Myometrial cell (primary cell): ENCODE data around the gene MS4A10. TPM values are rescaled to one million over a fixed set of nuclear protein-coding genes. Genes with fewer than 3 reads are reported as not detected.

Source experiments
- total RNA-seq: library from RNA; depleted of rRNA; stranded (reverse); fragments of >200 nt; gene quantifications from 2 replicates; pipeline ENCODE4 v1.2.3, GENCODE V29; 2015

Gene MS4A10
- total RNA-seq = not detected in 2 replicates

DNA sequence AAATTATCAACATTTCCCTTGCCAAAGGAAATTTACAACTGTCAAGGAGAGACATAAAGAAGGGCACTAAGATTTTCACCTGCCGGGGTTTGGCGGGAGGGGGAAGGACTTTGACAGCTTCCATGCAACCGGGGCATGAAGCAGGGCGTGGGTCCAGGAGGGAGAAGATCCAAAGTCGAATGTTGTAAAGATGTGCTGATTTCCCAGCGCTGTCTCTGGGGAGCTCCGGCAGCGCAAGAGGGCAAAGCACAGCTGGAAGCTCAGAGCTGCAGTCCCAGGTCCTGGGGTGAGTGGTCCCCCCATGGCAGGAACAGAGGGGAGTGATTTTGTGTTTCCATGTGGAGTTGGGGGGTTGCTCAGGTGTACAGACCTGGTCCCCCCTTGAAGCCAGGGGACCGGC, at the start of gene MS4A10:
Gene MS4A10, plus strand, starts transcription at position 198 of the 400 bp plus-strand sequence. CDS start 5,003 bp downstream, outside the sequence.

DNA sequence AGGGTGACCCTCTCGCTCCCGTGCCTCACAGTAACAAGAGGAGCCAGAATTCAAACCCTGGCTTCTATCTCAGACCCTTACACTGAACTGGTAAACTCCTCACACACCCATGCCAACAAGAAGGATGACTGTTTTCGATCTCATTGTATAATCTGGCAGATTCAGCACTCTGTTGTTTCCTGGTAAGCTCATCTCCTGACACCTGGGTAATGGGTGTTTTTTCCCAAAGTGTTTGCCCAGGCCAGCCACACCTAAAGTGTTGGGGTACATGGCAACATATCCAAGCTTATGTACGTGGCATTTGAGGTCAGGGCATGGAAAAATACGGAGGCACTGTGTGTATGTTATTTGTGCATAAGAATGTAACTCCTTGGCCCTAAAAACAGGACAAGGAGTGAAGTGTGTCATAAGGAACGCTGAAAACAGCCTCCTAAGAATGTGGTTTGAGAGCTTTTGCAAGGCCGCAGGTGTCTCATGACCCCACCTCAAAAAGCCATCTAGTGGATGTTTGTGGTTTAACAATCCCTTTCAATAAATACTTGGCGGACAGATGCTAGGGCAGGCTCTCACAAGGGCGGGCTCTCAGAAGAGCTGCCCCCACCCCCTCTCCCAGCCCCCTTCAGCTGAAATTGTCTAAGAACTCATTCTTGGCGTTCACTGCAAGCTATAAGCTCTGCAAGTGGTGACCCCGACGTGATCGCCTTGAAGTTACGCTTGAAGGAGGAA, 28.7 kb upstream of the MS4A10 start, which contains the start of gene MS4A15:
Gene MS4A15, plus strand, starts transcription at position 561 of the 726 bp plus-strand sequence. CDS start 6,867 bp downstream, outside the sequence.

DNA sequence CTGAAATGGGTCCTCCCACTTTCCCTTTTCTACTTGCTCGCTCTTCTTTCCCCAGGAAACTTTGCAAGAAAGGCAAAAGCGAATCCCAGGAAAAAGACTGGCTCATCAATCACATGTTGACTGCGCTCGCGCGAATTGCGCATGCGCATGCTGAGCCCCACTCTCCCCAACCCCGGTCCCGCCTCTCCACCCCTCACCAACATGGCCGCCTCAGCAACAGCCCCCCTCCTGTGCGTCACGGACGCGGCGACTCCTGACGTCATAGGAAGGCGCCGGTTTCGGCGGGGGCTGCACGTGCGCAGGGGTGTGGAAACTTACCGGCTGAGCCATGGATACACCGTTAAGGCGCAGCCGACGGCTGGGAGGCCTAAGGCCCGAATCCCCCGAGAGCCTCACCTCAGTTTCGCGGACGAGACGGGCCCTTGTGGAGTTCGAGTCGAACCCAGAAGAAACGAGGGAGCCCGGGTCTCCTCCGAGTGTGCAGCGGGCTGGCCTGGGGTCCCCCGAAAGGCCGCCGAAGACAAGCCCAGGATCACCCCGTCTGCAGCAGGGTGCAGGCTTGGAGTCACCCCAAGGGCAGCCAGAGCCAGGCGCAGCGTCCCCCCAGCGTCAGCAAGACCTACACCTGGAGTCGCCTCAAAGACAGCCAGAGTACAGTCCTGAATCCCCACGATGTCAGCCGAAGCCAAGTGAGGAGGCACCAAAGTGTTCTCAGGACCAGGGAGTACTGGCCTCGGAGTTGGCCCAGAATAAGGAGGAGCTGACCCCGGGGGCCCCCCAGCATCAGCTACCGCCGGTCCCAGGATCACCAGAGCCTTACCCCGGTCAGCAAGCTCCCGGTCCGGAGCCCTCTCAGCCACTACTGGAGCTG, 56.9 kb downstream of the MS4A10 start, which contains the start of gene CCDC86:
Gene CCDC86, plus strand, starts transcription at position 317 of the 871 bp plus-strand sequence. Its CDS starts 12 bp downstream, at position 329.

Other genes starting within 250 kb of the MS4A10 start
- not detected in 2 replicates for gene MS4A8, start 85.7 kb upstream of the MS4A10 start, total RNA-seq
- not detected in 2 replicates for gene MS4A18, start 60.6 kb upstream of the MS4A10 start, total RNA-seq
- not detected in 2 replicates for gene MS4A15, start 28.5 kb upstream of the MS4A10 start, total RNA-seq
- gene CCDC86, start 56.8 kb downstream of the MS4A10 start, total RNA-seq = 16.4 and 23.4 TPM in 2 replicates
- gene PTGDR2, start 70.6 kb downstream of the MS4A10 start, total RNA-seq = not detected in 2 replicates
- 0.89 TPM in 1 of 2 replicates, not detected in the other for gene ZP1, start 82.2 kb downstream of the MS4A10 start, total RNA-seq
- gene PRPF19, start 121.3 kb downstream of the MS4A10 start, total RNA-seq = 88.6 and 89.9 TPM in 2 replicates
- 44.1 and 54.8 TPM in 2 replicates for gene TMEM109, start 128.8 kb downstream of the MS4A10 start, total RNA-seq
- gene TMEM132A, start 139.1 kb downstream of the MS4A10 start, total RNA-seq = 20.6 and 22.2 TPM in 2 replicates
- gene SLC15A3, start 166.8 kb downstream of the MS4A10 start, total RNA-seq = 2.6 and 13.5 TPM in 2 replicates
- not detected in 2 replicates for gene CD6, start 186.3 kb downstream of the MS4A10 start, total RNA-seq